Fibroblast of skin of right quadriceps (primary cell): ENCODE results near the gene PSMC3IP.

ENCODE experiments used
- DNase-seq: peaks from one replicate; pipeline ENCODE4 v3.0.0-alpha.2; 2013

The PSMC3IP gene

DNA sequence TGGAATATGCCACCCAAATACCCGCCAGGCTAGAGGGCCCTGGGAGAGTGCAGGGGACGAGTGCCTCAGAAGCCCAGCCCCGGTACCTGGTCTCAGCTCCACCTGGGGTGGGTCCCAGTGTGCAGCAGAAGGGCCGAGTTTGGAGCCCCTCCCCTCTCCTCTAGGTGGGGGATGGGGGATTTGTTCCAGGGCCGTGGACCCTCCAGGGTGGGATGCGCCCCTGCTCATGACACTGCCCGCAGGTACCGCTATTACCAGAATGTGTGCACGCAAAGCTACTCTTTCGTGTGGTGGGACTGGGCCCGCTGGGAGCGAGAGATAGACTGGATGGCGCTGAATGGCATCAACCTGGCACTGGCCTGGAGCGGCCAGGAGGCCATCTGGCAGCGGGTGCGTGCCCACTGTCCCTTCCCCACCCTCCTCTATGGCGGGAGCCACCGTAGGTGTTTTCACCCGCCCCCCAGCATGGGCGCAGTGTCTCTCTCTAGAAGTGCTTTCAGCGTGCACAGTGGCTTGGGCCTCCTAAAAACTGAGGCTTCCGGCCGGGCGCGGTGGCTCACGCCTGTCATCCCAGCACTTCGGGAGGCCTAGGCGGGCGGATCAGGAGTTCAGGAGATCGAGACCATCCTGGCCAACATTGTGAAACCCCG is 40.2 kb downstream of the PSMC3IP start:
- no peak for DNase-seq

DNA sequence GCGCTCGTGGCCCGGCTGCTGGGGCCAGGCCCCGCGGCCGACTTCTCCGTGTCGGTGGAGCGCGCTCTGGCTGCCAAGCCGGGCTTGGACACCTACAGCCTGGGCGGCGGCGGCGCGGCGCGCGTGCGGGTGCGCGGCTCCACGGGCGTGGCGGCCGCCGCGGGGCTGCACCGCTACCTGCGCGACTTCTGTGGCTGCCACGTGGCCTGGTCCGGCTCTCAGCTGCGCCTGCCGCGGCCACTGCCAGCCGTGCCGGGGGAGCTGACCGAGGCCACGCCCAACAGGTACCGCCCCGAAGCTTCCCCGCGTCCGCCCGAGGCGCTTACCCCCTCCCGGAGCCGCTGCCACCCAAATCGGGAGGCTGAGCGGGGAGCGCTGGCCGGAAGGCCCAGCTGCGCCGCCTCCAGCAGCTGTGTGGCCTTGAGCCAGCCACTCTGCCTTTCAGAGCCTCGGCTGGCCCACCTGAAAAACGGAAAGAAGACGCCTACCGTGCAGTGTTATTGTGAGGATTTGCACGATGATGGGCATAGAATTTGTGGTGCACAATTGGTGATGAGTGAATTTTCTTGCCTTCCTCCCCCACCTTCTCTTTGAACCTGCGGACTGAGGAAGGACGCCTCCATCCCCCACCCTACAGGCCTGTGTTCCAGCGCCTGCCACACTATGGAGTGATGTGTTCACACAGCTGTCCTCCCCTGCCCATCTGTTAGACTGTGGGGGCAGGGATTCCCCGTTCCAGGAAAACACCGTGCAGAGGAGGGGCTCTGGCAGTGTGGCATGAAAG is 41.0 kb downstream of the PSMC3IP start:
- DNase-seq = peak; percentile 72

DNA sequence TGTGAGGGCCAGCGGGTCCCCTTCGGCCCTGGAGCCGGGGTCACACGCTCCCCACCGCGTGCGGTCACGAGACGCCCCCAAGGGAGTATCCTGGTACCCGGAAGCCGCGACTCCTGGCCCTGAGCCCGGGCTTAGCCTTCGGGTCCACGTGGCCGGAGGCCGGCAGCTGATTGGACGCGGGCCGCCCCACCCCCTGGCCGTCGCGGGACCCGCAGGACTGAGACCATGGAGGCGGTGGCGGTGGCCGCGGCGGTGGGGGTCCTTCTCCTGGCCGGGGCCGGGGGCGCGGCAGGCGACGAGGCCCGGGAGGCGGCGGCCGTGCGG is 41.5 kb downstream of the PSMC3IP start, which contains the start of gene NAGLU:
Gene NAGLU, plus strand, starts transcription at position 194 of the 324 bp plus-strand sequence. Its CDS starts 32 bp downstream, at position 226.
- DNase-seq = peak; percentile 85

DNA sequence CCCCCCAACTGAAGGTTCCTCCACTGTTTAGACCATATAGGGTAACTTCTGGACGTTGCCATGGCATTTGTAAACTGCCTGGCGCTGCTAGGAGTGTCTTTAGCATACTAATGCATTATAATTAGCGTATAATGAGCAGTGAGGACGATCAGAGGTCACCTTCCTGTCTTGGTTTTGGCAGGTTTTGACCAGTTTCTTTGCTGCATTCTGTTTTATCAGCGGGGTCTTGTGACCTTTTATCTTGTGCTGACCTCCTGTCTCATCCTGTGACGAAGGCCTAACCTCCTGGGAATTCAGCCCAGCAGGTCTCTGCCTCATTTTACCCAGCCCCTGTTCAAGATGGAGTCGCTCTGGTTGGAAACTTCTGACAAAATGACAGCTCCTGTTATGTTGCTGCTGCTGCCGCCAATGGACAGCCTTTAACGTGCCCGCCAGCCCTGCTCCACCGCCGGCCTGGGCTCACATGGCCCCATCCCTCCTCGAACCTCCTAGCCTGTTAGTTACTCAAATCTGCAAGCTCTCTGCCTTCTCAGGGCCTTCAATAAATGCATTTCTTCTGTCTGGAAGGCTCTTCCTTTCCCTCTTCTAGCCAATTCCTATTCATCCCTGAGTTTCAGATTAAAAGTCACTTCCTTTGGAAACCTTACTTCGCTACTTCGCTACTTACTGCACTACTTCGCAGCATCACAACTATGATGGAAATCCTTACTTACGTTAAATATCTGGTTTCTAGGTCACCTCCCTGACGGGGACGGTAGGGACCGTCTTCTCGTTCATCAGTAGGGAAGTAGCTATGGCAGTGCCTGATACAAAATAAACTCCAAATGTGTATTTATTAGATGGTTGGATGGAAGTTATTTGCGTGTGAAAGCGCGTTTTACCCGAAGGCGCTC is 42.1 kb downstream of the PSMC3IP start:
- no peak for DNase-seq

DNA sequence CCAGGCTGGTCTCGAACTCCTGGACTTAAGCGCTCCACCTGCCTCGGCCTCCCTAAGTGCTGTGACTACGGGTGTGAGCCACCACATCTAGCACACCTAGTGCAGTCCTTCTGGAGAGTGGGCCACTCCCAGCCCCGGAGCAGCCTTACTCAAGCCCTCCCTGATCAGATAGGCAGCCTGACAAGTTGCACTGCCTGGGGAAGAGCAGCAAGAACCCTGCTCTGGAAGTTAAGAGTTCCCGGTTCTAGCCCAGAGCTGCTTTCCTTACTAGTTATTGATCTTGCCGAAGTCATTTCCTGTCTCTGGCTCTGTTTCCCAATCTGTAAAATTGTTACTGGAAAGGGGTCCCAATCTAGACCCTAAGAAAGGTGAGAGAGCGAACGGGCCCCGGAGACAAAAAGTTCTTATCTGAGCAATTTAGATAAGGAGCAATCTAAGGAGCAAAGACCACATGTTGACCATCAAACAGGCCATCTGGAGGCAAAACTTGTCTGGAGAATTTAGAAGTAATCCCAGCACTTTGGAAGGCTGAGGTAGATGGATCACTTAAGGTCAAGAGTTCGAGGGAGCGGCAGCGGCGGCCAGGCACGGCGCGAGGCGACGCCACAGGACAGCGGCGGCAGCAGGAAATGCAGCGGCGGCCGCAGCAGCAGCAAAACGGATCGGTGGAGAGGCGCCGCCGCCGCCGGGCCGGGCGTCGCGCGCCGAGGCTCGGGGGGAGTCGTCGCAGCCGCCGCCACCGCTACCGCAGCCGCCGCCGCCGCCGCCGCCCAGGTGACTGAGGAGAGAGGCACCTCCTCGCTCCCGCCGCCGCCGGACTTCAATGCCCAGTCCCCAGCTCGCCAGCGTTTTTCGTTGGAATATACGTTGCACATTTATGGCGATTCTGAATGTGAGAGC is 45.8 kb downstream of the PSMC3IP start:
- no peak for DNase-seq

DNA sequence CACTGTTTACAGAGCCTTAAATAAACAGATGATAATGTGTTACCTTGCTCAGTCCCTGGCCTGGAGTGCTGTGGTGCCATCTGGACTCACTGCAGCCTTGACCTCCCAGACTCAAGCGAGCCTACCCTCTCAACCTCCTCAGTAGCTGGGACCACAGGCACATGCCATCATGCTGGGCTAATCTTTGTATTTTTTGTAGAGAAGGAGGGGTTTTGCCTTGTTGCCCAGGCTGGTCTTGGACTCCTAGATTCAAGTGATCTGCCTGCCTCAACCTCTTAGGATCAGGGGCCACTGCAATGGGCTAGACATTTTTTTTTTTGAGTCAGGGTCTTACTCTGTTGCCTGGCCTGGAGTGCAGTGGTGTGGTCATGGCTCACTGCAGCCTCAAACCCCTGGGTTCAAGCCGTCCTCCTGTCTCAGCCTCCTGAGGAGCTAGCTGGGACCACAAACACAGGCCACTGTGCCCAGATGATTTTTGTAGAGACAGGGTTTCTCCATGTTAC is 46.5 kb downstream of the PSMC3IP start:
- no peak for DNase-seq

DNA sequence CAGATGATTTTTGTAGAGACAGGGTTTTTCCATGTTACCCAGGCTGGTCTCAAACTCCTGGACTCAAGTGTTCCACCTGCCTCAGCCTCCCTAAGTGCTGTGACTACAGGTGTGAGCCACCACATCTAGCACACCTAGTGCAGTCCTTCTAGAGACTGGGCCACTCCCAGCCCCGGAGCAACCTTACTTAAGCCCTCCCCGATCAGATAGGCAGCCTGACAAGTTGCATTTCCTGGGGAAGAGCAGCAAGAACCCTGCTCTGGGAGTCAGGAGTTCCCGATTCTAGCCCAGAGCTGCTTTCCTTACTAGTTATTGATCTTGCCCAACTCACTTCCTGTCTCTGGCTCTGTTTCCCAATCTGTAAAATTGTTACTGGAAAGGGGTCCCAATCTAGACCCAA is 48.5 kb downstream of the PSMC3IP start:
- no peak for DNase-seq

DNA sequence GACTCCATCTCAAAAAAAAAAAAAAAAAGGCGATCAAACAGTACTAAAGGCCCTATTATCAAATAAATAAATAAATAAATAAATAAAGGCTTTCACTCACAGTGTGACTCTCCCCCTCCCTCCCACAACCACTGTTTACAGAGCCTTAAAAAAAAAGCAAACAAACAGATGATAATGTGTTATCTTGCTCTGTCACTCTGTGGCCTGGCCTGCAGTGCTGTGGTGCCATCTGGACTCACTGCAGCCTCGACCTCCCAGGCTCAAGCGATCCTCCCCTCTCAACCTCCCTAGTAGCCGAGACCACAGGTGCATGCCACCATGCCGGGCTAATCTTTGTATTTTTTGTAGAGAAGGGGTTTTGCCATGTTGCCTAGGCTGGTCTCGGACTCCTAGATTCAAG is 49.6 kb downstream of the PSMC3IP start:
- DNase-seq = no peak

DNA sequence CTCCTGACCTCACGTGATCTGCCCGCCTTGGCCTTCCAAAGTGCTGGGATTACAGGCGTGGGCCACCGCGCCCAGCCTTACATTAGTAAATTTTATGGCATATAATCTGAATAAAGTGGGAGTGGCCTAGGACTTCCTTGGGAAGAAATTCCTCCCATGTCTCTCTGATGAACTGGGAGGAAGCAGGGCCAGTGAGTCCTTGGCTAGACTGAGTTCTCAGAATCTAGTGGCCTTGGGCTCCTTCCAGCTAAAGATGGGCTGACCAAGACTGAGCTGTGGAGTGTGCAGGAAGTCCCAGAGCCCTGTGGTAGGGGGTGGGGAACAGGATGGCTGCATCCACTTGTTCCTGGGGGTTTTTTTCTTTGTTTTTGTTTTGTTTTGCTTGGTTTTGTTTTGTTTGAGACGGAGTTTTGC is 51.5 kb downstream of the PSMC3IP start:
- DNase-seq = peak; percentile 68

DNA sequence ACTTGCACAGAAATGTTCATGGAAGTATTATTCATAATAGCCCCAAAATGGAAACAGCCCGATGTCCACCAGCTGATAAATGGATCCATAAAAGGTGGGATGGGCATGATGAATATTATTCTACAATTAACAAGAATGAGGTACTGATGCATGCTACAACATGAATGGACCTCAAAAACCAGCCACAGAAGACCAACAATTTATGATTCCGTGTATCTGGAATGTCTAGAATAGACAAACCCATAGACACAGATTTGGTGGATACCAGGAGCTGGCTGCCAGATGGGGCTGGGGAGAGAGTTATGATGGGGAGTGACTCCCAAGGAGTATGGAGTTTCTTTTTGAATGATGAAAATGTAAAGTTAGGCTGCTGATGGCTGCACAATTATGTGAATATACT is 52.3 kb downstream of the PSMC3IP start:
- peak; percentile 88 for DNase-seq

DNA sequence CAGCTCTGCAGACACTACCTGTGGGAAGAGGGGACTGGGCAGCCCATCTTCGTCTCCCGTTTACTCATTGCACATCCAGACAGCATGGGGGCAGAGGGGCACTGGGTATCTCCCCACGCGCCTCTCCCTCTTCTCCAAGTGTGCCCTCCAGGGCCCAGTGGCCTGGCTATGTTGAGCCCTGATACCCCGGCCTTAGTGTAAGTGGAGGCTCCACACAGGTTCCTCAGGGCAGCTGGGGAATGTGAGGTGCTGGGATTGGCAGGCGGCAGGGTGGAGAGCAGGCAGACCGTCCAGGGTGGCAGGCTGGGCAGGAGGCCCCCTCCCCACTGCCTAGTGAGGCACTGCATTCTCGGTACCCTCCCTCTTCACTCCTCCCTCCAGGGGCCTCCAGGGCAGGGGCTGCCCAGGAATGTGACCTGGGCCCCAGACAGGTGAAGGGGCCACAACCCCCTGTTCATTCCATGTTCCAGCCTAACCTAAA is 54.7 kb downstream of the PSMC3IP start:
- DNase-seq = no peak
